Ishikawa (cell line): ENCODE data around the gene PTPRD.

ENCODE experiments used
- CREB1 ChIP-seq: IDR thresholded peaks from 2 replicates; pipeline ENCODE4 v1.6.1; 2012; ENCODE audit warnings: low read depth
- EP300 ChIP-seq: IDR thresholded peaks from 2 replicates; pipeline ENCODE4 v1.6.1; 2012; ENCODE audit warnings: borderline replicate concordance
- USF1 ChIP-seq: IDR thresholded peaks from 2 replicates; pipeline ENCODE4 v1.6.1; 2012

- no peak for TF ChIP-seq CREB1
- no peak for TF ChIP-seq USF1
- TF ChIP-seq EP300 = no peak
Measured at GRCh38 chr9:10436756-10437155, 176.0 kb downstream of the PTPRD start.
